GM23248 (cell line): Measurements from ENCODE around the gene IKBKG. TPM values are rescaled to one million over a fixed set of nuclear protein-coding genes. Genes with fewer than 3 reads are reported as not detected.

Source experiments
- DNase-seq: peaks from one replicate; pipeline ENCODE4 v3.0.0-alpha.2; 2015
- H2AFZ ChIP-seq: fragments of 200-600 bp; sonication (generic); 2 replicates; pipeline ENCODE4 v1.6.1; 2016; ENCODE audit warnings: antibody characterized with exemption
- H3F3A ChIP-seq: fragments of 200-600 bp; sonication (generic); 2 replicates; pipeline ENCODE4 v1.6.1; 2016; ENCODE audit warnings: mild to moderate bottlenecking, antibody characterized with exemption, mixed run types; ENCODE audit not compliant: insufficient read depth
- H3K27ac ChIP-seq: fragments of 200-600 bp; sonication (generic); 2 replicates; pipeline ENCODE4 v1.5.1; 2016; ENCODE audit warnings: mild to moderate bottlenecking
- H3K27me3 ChIP-seq: fragments of 200-600 bp; sonication (generic); replicated peaks from 2 replicates; pipeline ENCODE4 v1.6.1; 2016; ENCODE audit warnings: mild to moderate bottlenecking; ENCODE audit not compliant: insufficient read depth
- H3K36me3 ChIP-seq: fragments of 200-600 bp; sonication (generic); 2 replicates; pipeline ENCODE4 v1.6.1; 2016; ENCODE audit warnings: low read depth, mild to moderate bottlenecking
- H3K4me1 ChIP-seq: fragments of 200-600 bp; sonication (generic); 2 replicates; pipeline ENCODE4 v1.6.1; 2016; ENCODE audit warnings: mild to moderate bottlenecking; ENCODE audit not compliant: insufficient read depth
- H3K4me2 ChIP-seq: fragments of 200-600 bp; sonication (generic); one replicate; pipeline ENCODE4 v1.6.1; 2016; ENCODE audit warnings: mild to moderate bottlenecking; ENCODE audit not compliant: unreplicated experiment
- H3K4me3 ChIP-seq: fragments of 200-600 bp; sonication (generic); 2 replicates; pipeline ENCODE4 v1.5.1; 2016; ENCODE audit warnings: mild to moderate bottlenecking
- H3K79me2 ChIP-seq: fragments of 200-600 bp; sonication (generic); 2 replicates; pipeline ENCODE4 v1.6.1; 2016; ENCODE audit warnings: mild to moderate bottlenecking; ENCODE audit not compliant: insufficient read depth
- H3K9ac ChIP-seq: fragments of 200-600 bp; sonication (generic); 2 replicates; pipeline ENCODE4 v1.6.1; 2016; ENCODE audit warnings: mild to moderate bottlenecking
- H3K9me2 ChIP-seq: fragments of 200-600 bp; sonication (generic); 2 replicates; pipeline ENCODE4 v1.6.1; 2016; ENCODE audit warnings: mixed run types, mild to moderate bottlenecking, moderate library complexity; ENCODE audit not compliant: insufficient read depth
- H3K9me3 ChIP-seq: fragments of 200-600 bp; sonication (generic); one replicate; pipeline ENCODE4 v1.6.1; 2017; ENCODE audit warnings: low read depth
- H4K20me1 ChIP-seq: fragments of 200-600 bp; sonication (generic); 2 replicates; pipeline ENCODE4 v1.6.0; 2016; ENCODE audit not compliant: insufficient read depth
- EZH2 ChIP-seq: fragments of 200-600 bp; sonication (generic); IDR thresholded peaks from 2 replicates; pipeline ENCODE4 v1.6.1; 2018; ENCODE audit warnings: antibody characterized with exemption, mild to moderate bottlenecking; ENCODE audit not compliant: insufficient read depth, poor library complexity, severe bottlenecking
- EZH2phosphoT487 ChIP-seq: fragments of 200-600 bp; sonication (generic); IDR thresholded peaks from 2 replicates; pipeline ENCODE4 v1.6.1; 2018; ENCODE audit warnings: antibody characterized with exemption, moderate library complexity, mild to moderate bottlenecking, low read depth; ENCODE audit not compliant: insufficient read depth
- WGBS, 2 experiments: methylation state at CpG; one replicate each; pipeline ENCODE4 v1.1.6; 2015 to 2017; ENCODE audit warnings: low lambda C conversion rate in 2 of 2, low coverage in 1 of 2; ENCODE audit errors: missing lambda C conversion rate in 2 of 2; 5-methylcytosine and 5-hydroxymethylcytosine counted together
- in situ Hi-C: fragments of 300-500 bp; cut with MboI; formaldehyde crosslinking; loops from 2 replicates; pipeline ENCODE4 v1.15.0; 2020
- polyA plus RNA-seq: library from polyadenylated mRNA; unstranded; fragments of >200 nt; fragmentation: Nextera tagmentation; extraction: Ambion mirVana; gene quantifications from 2 replicates; pipeline ENCODE4 v1.2.1, GENCODE V29; 2016
- total RNA-seq: library from RNA; depleted of rRNA; stranded (reverse); fragments of >200 nt; shearing (Covaris generic); gene quantifications from 2 replicates; pipeline ENCODE4 v1.2.3, GENCODE V29; 2014

Gene IKBKG
- total and polyA plus RNA-seq, 2 experiments from 2014 or later, result 25.9 to 26.2 TPM

DNA sequence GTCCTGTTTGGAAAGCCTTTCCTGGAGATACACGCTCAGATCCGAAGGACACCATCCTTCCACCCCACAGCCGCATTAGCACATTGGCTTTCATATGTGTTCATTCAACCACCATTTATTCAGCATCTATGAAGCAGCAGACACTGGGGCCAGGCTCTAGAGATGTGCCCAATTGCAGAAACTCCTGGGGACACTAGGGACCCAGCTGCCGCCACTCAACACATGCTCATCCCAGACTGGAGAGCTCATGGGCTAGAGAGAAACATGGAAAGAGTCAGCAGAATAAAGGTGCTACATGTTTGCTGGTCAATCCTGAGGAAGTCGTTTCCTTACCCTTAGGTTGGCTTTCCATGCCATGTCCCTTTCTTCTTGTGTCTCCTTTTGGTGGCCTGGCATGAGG, 45.1 kb downstream of the IKBKG start:
- Histone ChIP-seq H3K36me3 (no peaks in the 10 kb centered on the region), H3K27ac (no peak overlapping the region), H3K9me3 (no peaks in the 10 kb centered on the region), H3F3A (peaks cover 9% of the 10 kb centered on the region; the same call in 1 of the 2 replicates), H3K9me2 (no peaks in the 10 kb centered on the region), H3K27me3 (no peaks in the 10 kb centered on the region), H3K4me3 (no peak overlapping the region), H2AFZ (no peak overlapping the region), H4K20me1 (no peaks in the 10 kb centered on the region; the same call in 1 of the 2 replicates), H3K4me1 (peaks cover 14% of the 10 kb centered on the region), H3K79me2 (no peaks in the 10 kb centered on the region), H3K4me2 (no peak overlapping the region), H3K9ac (no peak overlapping the region)
- no peak for TF ChIP-seq EZH2phosphoT487
- no peak for TF ChIP-seq EZH2
- DNase-seq, result no peak
- in situ Hi-C loops, result loop anchor here (25.0 kb wide), 1 partner anchor 245 kb away; the partner anchor contains the start of gene SMIM9
- WGBS, 2 experiments, result 73 to 76% methylated on average over 5 of the region's 5 CpGs

DNA sequence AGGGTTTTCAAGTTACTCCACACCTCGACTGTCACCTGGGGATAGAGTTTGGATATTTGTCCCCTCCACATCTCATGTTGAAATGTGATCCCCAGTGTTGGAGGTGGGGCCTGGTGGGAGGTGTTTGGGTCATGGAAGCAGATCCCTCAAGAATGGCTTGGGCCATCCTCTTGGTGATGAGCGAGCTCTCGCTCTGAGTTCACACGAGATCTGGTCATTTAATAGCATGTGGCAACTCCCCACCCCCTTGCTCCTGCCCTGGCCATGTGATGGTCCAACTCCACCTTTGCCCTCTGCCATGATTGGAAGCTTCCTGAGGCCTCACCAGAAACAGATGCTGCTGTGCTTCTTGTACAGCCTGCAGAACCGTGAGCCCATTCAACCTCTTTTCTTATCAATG, 45.8 kb downstream of the IKBKG start:
- in situ Hi-C loops, result loop anchor here (25.0 kb wide), 1 partner anchor 244 kb away; the partner anchor contains the start of gene SMIM9
- no peaks in the 10 kb centered on the region for H3K9me3 ChIP-seq
- 61 to 65% methylated on average over 4 to 5 of the region's 5 CpGs for WGBS, 2 experiments
- no peak overlapping the region for H3K9ac ChIP-seq
- no peak for DNase-seq
- H3K79me2 ChIP-seq, result no peaks in the 10 kb centered on the region
- peaks cover 9% of the 10 kb centered on the region; the same call in 1 of the 2 replicates for H3F3A ChIP-seq
- no peak overlapping the region for H3K27ac ChIP-seq
- TF ChIP-seq EZH2 (no peak), EZH2phosphoT487 (no peak)
- no peak overlapping the region for H3K4me3 ChIP-seq
- peaks cover 14% of the 10 kb centered on the region for H3K4me1 ChIP-seq
- H3K36me3 ChIP-seq, result no peaks in the 10 kb centered on the region
- no peaks in the 10 kb centered on the region for H3K9me2 ChIP-seq
- no peaks in the 10 kb centered on the region for H3K27me3 ChIP-seq
- no peak overlapping the region for H3K4me2 ChIP-seq
- no peaks in the 10 kb centered on the region; the same call in 1 of the 2 replicates for H4K20me1 ChIP-seq
- H2AFZ ChIP-seq, result no peak overlapping the region

DNA sequence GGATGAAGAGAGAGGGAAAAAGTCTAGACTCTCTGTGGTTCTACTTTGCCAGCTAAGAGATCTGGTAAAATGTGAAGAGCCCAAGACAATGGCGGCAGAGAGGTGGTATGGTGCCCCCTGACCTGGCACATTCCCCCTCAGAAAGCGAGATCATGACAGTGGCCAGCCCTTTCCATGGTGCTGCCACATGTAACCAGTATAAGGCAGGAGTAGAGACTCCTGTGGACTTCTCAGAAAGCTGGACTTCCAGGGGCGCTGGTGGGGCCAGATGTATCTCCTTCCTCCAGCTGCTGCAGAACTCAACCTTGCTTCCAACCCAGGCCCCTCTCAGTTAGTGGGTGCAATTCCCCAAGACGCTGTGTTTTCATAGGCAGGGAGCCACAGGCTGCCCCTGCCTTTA, 47.1 kb downstream of the IKBKG start:
- Histone ChIP-seq H3F3A (peaks cover 9% of the 10 kb centered on the region; the same call in 1 of the 2 replicates), H3K4me1 (peaks cover 14% of the 10 kb centered on the region), H3K9ac (no peak overlapping the region), H3K79me2 (no peaks in the 10 kb centered on the region), H3K36me3 (no peaks in the 10 kb centered on the region), H2AFZ (no peak overlapping the region), H3K9me2 (no peaks in the 10 kb centered on the region), H3K27ac (no peak overlapping the region), H3K4me2 (no peak overlapping the region), H3K27me3 (no peaks in the 10 kb centered on the region), H3K9me3 (no peaks in the 10 kb centered on the region), H3K4me3 (no peak overlapping the region), H4K20me1 (no peaks in the 10 kb centered on the region; the same call in 1 of the 2 replicates)
- in situ Hi-C loops, result loop anchor here (25.0 kb wide), 1 partner anchor 243 kb away; the partner anchor contains the start of gene SMIM9
- WGBS, 2 experiments, result 40 to 54% methylated on average over 4 of the region's 4 CpGs
- DNase-seq, result no peak
- no peak for TF ChIP-seq EZH2
- no peak for TF ChIP-seq EZH2phosphoT487

DNA sequence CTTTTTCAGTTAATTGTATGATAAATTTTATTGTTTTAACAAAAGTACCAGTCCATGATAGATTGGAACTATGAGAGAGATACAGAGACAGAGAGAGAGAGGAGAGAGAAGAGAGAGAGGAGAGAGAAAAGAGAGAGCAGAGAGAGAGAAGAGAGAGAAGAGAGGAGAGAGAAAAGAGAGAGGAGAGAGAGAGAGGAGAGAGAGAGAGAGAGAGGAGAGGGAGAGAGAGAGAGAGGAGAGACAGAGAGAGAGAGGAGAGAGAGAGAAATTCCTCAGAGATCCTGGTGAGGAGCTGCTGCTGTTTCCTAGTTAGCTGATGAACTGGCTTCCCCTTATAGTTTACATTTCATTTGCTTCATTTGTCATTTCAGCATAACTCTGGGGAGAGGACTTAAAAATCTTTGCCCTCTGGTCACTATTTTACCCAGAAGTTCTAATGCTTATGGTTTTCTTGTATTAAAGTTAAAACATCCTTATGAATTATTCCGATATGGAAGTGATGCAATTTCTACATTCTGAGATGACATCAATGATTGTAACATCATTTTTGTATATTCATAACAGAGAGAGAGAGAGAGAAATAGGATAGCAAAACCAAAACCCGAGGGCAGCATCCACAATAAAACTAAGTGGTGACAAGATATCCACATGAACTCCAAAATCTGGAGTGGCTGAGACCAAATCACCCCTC, 48.3 kb downstream of the IKBKG start:
- Histone ChIP-seq H4K20me1 (no peaks in the 10 kb centered on the region; the same call in 1 of the 2 replicates), H2AFZ (no peak overlapping the region; the same call in 1 of the 2 replicates), H3K4me2 (peak overlapping the region; percentile 12), H3K4me3 (no peak overlapping the region), H3F3A (peaks cover 9% of the 10 kb centered on the region; the same call in 1 of the 2 replicates), H3K9ac (0 out of 2 replicates have a peak overlapping the region, but pooled peaks have one; percentile 5), H3K27ac (peak overlapping the region; percentile 52), H3K9me2 (no peaks in the 10 kb centered on the region), H3K4me1 (peaks cover 17% of the 10 kb centered on the region), H3K36me3 (no peaks in the 10 kb centered on the region), H3K9me3 (no peaks in the 10 kb centered on the region), H3K27me3 (no peaks in the 10 kb centered on the region), H3K79me2 (no peaks in the 10 kb centered on the region)
- WGBS, 2 experiments, result 75 to 88% methylated on average over 2 of the region's 2 CpGs
- in situ Hi-C loops, result loop anchor here (25.0 kb wide), 1 partner anchor 242 kb away; the partner anchor contains the start of gene SMIM9
- no peak for DNase-seq
- TF ChIP-seq EZH2phosphoT487, result no peak
- no peak for TF ChIP-seq EZH2
